H9 (cell line): Measurements from ENCODE around the gene RYR1. TPM values are rescaled to one million over a fixed set of nuclear protein-coding genes. Genes with fewer than 3 reads are reported as not detected.

Source experiments
- DNase-seq: peaks from one replicate; pipeline ENCODE4 v3.0.0-alpha.2; 2017
- H2AFZ ChIP-seq: one replicate; pipeline ENCODE4 v1.6.1; 2013; ENCODE audit warnings: mild to moderate bottlenecking, low read length, control low read depth, moderate library complexity
- H2AK5ac ChIP-seq: 2 replicates; pipeline ENCODE4 v1.6.1; 2013; ENCODE audit warnings: low read length, control low read depth, mixed read lengths; ENCODE audit not compliant: insufficient read length
- H2BK120ac ChIP-seq: one replicate; pipeline ENCODE4 v1.6.1; 2013; ENCODE audit warnings: low read depth, mild to moderate bottlenecking, low read length, control low read depth, inconsistent platforms; ENCODE audit not compliant: poor library complexity, severe bottlenecking
- H2BK12ac ChIP-seq: 2 replicates; pipeline ENCODE4 v1.6.1; 2013; ENCODE audit warnings: low read length, control low read depth, mixed read lengths, low read depth; ENCODE audit not compliant: insufficient read length
- H2BK15ac ChIP-seq: 2 replicates; pipeline ENCODE4 v1.6.1; 2013; ENCODE audit warnings: low read depth, low read length, control low read depth
- H2BK20ac ChIP-seq: one replicate; pipeline ENCODE4 v1.6.1; 2013; ENCODE audit warnings: low read depth, mild to moderate bottlenecking, low read length, control low read depth, inconsistent platforms; ENCODE audit not compliant: poor library complexity, severe bottlenecking
- H2BK5ac ChIP-seq: 2 replicates; pipeline ENCODE4 v1.6.1; 2013; ENCODE audit warnings: low read length, control low read depth, mixed read lengths; ENCODE audit not compliant: insufficient read length
- H3K14ac ChIP-seq: 2 replicates; pipeline ENCODE4 v1.6.1; 2013; ENCODE audit warnings: low read length, control low read depth; ENCODE audit not compliant: insufficient read depth
- H3K18ac ChIP-seq: 2 replicates; pipeline ENCODE4 v1.6.1; 2013; ENCODE audit warnings: low read depth, mild to moderate bottlenecking, mixed read lengths, low read length, control low read depth; ENCODE audit not compliant: insufficient read length
- H3K23ac ChIP-seq: 2 replicates; pipeline ENCODE4 v1.6.1; 2013; ENCODE audit warnings: low read length, control low read depth, mixed read lengths, low read depth; ENCODE audit not compliant: insufficient read length
- H3K23me2 ChIP-seq: 2 replicates; pipeline ENCODE4 v1.6.1; 2013; ENCODE audit warnings: low read depth, mild to moderate bottlenecking, mixed read lengths, low read length, control low read depth; ENCODE audit not compliant: insufficient read length, poor library complexity, severe bottlenecking
- H3K27ac ChIP-seq: 2 replicates; pipeline ENCODE4 v1.5.1; 2013; ENCODE audit warnings: low read length, control low read depth, mixed read lengths, low read depth; ENCODE audit not compliant: insufficient read length
- H3K27me3 ChIP-seq: 2 replicates; pipeline ENCODE4 v1.6.1; 2013; ENCODE audit warnings: low read length, control low read depth, inconsistent platforms; ENCODE audit not compliant: insufficient read depth
- H3K4ac ChIP-seq: 2 replicates; pipeline ENCODE4 v1.6.1; 2013; ENCODE audit warnings: low read depth, mild to moderate bottlenecking, control low read depth, inconsistent platforms, low read length, moderate library complexity
- H3K4me1 ChIP-seq: 2 replicates; pipeline ENCODE4 v1.6.1; 2013; ENCODE audit warnings: low read length, control low read depth, inconsistent platforms; ENCODE audit not compliant: insufficient read depth
- H3K4me2 ChIP-seq: 2 replicates; pipeline ENCODE4 v1.6.1; 2013; ENCODE audit warnings: low read length, control low read depth, mixed read lengths; ENCODE audit not compliant: insufficient read length, insufficient read depth
- H3K56ac ChIP-seq: 2 replicates; pipeline ENCODE4 v1.6.1; 2013; ENCODE audit warnings: low read depth, mild to moderate bottlenecking, mixed read lengths, low read length, control low read depth; ENCODE audit not compliant: insufficient read length
- H3K79me1 ChIP-seq: 2 replicates; pipeline ENCODE4 v1.6.1; 2013; ENCODE audit warnings: low read depth, mild to moderate bottlenecking, moderate library complexity, low read length, control low read depth, inconsistent platforms; ENCODE audit not compliant: insufficient read depth, poor library complexity, severe bottlenecking
- H3K79me2 ChIP-seq: 2 replicates; pipeline ENCODE4 v1.6.1; 2013; ENCODE audit warnings: low read length, control low read depth, inconsistent platforms; ENCODE audit not compliant: insufficient read depth
- H3K9ac ChIP-seq: 2 replicates; pipeline ENCODE4 v1.6.1; 2013; ENCODE audit warnings: low read length, control low read depth, mixed read lengths; ENCODE audit not compliant: insufficient read length; ENCODE audit errors: extremely low read depth
- H3K9me3 ChIP-seq: one replicate; pipeline ENCODE4 v1.6.1; 2013; ENCODE audit warnings: low read depth, low read length, inconsistent platforms; ENCODE audit not compliant: control insufficient read depth
- H3T11ph ChIP-seq: one replicate; pipeline ENCODE4 v1.6.1; 2013; ENCODE audit warnings: mild to moderate bottlenecking, low read length, control low read depth, inconsistent platforms
- H4K20me1 ChIP-seq: one replicate; pipeline ENCODE4 v1.6.1; 2013; ENCODE audit not compliant: control insufficient read depth, insufficient read length, insufficient read depth
- H4K5ac ChIP-seq: 2 replicates; pipeline ENCODE4 v1.6.1; 2013; ENCODE audit warnings: low read depth, mild to moderate bottlenecking, mixed read lengths, low read length, control low read depth; ENCODE audit not compliant: insufficient read length
- H4K8ac ChIP-seq: replicated peaks from 2 replicates; pipeline ENCODE4 v1.6.1; 2013; ENCODE audit warnings: low read length, control low read depth, mixed read lengths, low read depth; ENCODE audit not compliant: insufficient read length
- H4K91ac ChIP-seq: 2 replicates; pipeline ENCODE4 v1.6.1; 2013; ENCODE audit warnings: low read depth, mild to moderate bottlenecking, moderate library complexity, mixed read lengths, low read length, control low read depth; ENCODE audit not compliant: insufficient read length
- H3K27ac Mint-ChIP-seq, 3 experiments: 2 replicates in 2 of 3; 3 replicates in 1 of 3; pipeline ENCODE4 v1.8.0; 2020 to 2021; ENCODE audit warnings: mixed read lengths in 3 of 3, mild to moderate bottlenecking in 1 of 3, moderate library complexity in 1 of 3
- H3K27me3 Mint-ChIP-seq: 2 replicates; pipeline ENCODE4 v1.8.0; 2021; ENCODE audit warnings: low read depth, mild to moderate bottlenecking, moderate library complexity, mixed read lengths
- H3K36me3 Mint-ChIP-seq, 3 experiments: 2 replicates in 2 of 3; 3 replicates in 1 of 3; pipeline ENCODE4 v1.8.0; 2020 to 2021; ENCODE audit warnings: low read depth in 3 of 3, mixed read lengths in 3 of 3; ENCODE audit not compliant: insufficient read depth in 1 of 3
- H3K4me1 Mint-ChIP-seq, 2 experiments: 2 replicates each; pipeline ENCODE4 v1.8.0; 2020; ENCODE audit warnings: mixed read lengths in 2 of 2
- H3K4me3 Mint-ChIP-seq, 2 experiments: 2 replicates in 1 of 2; 3 replicates in 1 of 2; pipeline ENCODE4 v1.8.0; 2020 to 2021; ENCODE audit warnings: mild to moderate bottlenecking in 2 of 2, mixed read lengths in 2 of 2, moderate library complexity in 1 of 2
- H3K9me3 Mint-ChIP-seq, 2 experiments: 2 replicates in 1 of 2; 3 replicates in 1 of 2; pipeline ENCODE4 v1.8.0; 2020; ENCODE audit warnings: mild to moderate bottlenecking in 2 of 2, mixed read lengths in 2 of 2, moderate library complexity in 1 of 2
- CTCF ChIP-seq: fragments of 200-600 bp; sonication (generic); conservative IDR thresholded peaks from 3 replicates; pipeline ENCODE4 v1.8.0; 2021; ENCODE audit warnings: antibody characterized with exemption, mild to moderate bottlenecking
- WGBS: extraction: QIAGEN DNeasy Blood & Tissue Kit; methylation state at CpG from one replicate; pipeline ENCODE4 v1.1.7; 2013; ENCODE audit warnings: missing lambda C conversion rate, low lambda C conversion rate, mixed read lengths; ENCODE audit not compliant: insufficient read length; ENCODE audit errors: extremely low coverage; 5-methylcytosine and 5-hydroxymethylcytosine counted together
- total RNA-seq: library from RNA; stranded (reverse); gene quantifications from 2 replicates; pipeline ENCODE4 v1.2.1, GENCODE V29; 2021

RYR1 gene
- total RNA-seq, 1 experiment from 2014 or later = 8.9 TPM

GRCh38 chr19:38383743-38384142 lies 49.7 kb upstream of the RYR1 start:
- Mint-ChIP-seq H3K36me3 (peaks cover 20 to 55% (median 43%) of the 10 kb centered on the region in 3 experiments; a peak in 6 of 7 replicates), H3K9me3 (no peaks in the 10 kb centered on the region), H3K4me3 (no peak overlapping the region), H3K4me1 (peaks cover 9 to 16% of the 10 kb centered on the region in 2 experiments), H3K27me3 (peaks cover 2% of the 10 kb centered on the region; the same call in 1 of the 2 replicates), H3K27ac (no peak overlapping the region; a peak in 1 of 7 replicates)
- Histone ChIP-seq H3K14ac (no peak overlapping the region), H2BK15ac (no peak overlapping the region), H3K23me2 (peaks cover 22% of the 10 kb centered on the region), H3K23ac (no peak overlapping the region), H3K18ac (no peak overlapping the region), H2BK120ac (no peak overlapping the region), H4K20me1 (peaks cover 3% of the 10 kb centered on the region), H2BK12ac (no peak overlapping the region), H3K4me2 (no peak overlapping the region), H4K91ac (no peak overlapping the region), H3K27ac (no peak overlapping the region), H3K79me2 (no peaks in the 10 kb centered on the region), H2AFZ (no peak overlapping the region), H2BK20ac (no peak overlapping the region), H3K4me1 (no peaks in the 10 kb centered on the region), H4K8ac (no peak overlapping the region), H4K5ac (no peak overlapping the region), H3K9me3 (no peaks in the 10 kb centered on the region), H3T11ph (no peak overlapping the region), H2AK5ac (no peak overlapping the region), H3K4ac (no peak overlapping the region), H3K27me3 (no peaks in the 10 kb centered on the region), H3K56ac (no peak overlapping the region), H3K9ac (no peak overlapping the region), H2BK5ac (no peak overlapping the region), H3K79me1 (no peaks in the 10 kb centered on the region)
- no peak for DNase-seq
- WGBS = no CpG with 5 or more reads among the region's 2 CpGs
- TF ChIP-seq CTCF = no peak
